ENCODE measurements around the gene RPL35A.

RPL35A gene

DNA sequence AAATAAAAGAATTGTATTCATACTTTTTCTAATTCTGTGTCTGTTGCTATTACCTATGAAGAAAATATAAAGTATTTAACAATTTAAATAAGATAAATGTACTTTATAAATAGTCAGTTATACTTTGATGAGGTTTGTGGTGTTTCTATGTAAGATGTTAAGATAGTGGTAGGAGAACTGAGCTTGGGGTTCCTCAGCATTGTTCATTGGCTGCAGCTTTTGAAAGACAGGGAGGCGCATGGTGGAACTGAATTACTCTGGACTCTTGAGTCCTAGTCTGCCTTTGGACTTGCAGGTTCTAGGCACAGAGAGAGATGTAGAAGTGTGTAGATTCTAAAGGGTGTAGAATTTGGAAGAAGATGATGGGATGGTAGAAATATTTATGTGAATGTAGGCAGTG is 33.1 kb downstream of the RPL35A start:
- TF ChIP-seq, protein P1, sequence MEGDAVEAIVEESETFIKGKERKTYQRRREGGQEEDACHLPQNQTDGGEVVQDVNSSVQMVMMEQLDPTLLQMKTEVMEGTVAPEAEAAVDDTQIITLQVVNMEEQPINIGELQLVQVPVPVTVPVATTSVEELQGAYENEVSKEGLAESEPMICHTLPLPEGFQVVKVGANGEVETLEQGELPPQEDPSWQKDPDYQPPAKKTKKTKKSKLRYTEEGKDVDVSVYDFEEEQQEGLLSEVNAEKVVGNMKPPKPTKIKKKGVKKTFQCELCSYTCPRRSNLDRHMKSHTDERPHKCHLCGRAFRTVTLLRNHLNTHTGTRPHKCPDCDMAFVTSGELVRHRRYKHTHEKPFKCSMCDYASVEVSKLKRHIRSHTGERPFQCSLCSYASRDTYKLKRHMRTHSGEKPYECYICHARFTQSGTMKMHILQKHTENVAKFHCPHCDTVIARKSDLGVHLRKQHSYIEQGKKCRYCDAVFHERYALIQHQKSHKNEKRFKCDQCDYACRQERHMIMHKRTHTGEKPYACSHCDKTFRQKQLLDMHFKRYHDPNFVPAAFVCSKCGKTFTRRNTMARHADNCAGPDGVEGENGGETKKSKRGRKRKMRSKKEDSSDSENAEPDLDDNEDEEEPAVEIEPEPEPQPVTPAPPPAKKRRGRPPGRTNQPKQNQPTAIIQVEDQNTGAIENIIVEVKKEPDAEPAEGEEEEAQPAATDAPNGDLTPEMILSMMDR (IDR thresholded peaks at IDR 0.05; ENCODE audit: low read depth, low read length, missing control alignments): no peak
- in situ Hi-C loops (cut with HindIII; ENCODE audit: low pct_ligation_motif_present, low sequenced_read_pairs): no loop called here
- Histone ChIP-seq H3K4me3 (ENCODE audit: low read depth, low read length) (no peak overlapping the region), H3K27me3 (replicated peaks) (no peaks in the 10 kb centered on the region), H3K27ac (no peak overlapping the region), H3K36me3 (replicated peaks) (no peaks in the 10 kb centered on the region)
- no peak for DNase-seq

DNA sequence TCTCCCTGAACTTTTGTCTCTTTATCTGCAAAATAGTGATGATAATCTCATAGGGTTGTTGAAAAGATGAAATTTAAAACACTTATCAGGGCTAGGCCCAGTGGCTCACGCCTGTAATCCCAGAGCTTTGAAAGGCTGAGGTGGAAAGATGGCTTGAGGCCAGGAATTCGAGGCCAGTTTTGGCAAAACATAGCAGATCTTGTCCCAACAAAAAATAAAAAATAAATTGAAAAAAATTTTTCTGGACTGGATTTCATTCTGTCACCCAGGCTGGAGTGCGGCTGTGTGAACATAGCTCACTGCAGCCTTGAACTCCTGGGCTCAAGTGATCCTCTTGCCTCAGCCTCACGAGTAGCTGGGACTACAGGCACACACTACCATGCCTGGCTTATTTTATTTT is 39.7 kb downstream of the RPL35A start:
- DNase-seq: no peak
- peaks cover 4% of the 10 kb centered on the region for H3K36me3 ChIP-seq (replicated peaks)
- no peak overlapping the region for H3K4me3 ChIP-seq (ENCODE audit: low read depth, low read length)
- no peak overlapping the region for H3K27ac ChIP-seq
- no peaks in the 10 kb centered on the region for H3K27me3 ChIP-seq (replicated peaks)
- TF ChIP-seq, protein P1 (IDR thresholded peaks at IDR 0.05; ENCODE audit: low read depth, low read length, missing control alignments): no peak
- in situ Hi-C loops (cut with HindIII; ENCODE audit: low pct_ligation_motif_present, low sequenced_read_pairs): no loop called here

DNA sequence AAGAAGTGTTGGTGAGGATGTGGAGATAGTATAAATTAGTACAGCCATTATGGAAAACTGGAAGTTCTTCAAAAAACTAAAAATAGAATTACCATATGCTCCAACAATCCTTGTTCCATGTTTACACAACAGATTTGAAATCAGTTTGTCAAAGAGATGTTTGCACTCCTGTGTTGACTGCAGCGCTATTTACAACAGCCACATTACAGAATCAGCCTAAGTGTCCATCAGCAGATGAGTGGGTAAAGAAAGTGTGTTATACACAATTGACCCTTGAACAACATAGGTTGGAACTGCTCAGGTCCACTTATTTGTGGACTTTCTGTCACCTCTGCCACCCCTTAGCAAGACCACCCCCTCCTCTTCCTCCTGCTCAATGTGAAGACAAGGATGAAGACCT is 44.7 kb downstream of the RPL35A start:
- DNase-seq: no peak
- TF ChIP-seq, protein P1 (IDR thresholded peaks at IDR 0.05; ENCODE audit: low read depth, low read length, missing control alignments): no peak
- Histone ChIP-seq H3K36me3 (replicated peaks) (peaks cover 4% of the 10 kb centered on the region), H3K27ac (no peak overlapping the region), H3K27me3 (replicated peaks) (no peaks in the 10 kb centered on the region), H3K4me3 (ENCODE audit: low read depth, low read length) (no peak overlapping the region)
- in situ Hi-C loops (cut with HindIII; ENCODE audit: low pct_ligation_motif_present, low sequenced_read_pairs): no loop called here

DNA sequence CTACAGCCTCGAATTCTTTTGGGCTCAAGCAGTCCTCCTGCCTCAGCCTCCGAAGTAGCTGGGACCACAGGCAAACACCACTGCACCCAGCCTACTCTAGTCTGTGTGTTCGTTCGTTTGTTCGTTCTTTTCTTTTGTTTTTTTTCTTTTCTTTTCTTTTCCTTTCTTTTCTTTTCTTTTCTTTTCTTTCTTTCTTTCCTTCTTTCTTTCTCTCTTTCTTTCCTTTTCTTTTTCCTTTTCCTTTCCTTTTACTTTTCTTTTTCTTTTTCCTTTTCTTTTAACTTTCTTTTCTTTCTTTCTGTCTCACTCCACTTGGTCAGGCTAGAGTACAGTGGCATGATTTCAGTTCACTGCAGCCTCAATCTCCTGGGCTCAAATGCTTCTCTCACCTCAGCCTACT is 46.9 kb downstream of the RPL35A start:
- Histone ChIP-seq H3K27me3 (replicated peaks) (no peaks in the 10 kb centered on the region), H3K4me3 (ENCODE audit: low read depth, low read length) (no peak overlapping the region), H3K27ac (no peak overlapping the region), H3K36me3 (replicated peaks) (no peaks in the 10 kb centered on the region)
- no peak for DNase-seq
- in situ Hi-C loops (cut with HindIII; ENCODE audit: low pct_ligation_motif_present, low sequenced_read_pairs): no loop called here
- TF ChIP-seq, protein P1 (IDR thresholded peaks at IDR 0.05; ENCODE audit: low read depth, low read length, missing control alignments): no peak

DNA sequence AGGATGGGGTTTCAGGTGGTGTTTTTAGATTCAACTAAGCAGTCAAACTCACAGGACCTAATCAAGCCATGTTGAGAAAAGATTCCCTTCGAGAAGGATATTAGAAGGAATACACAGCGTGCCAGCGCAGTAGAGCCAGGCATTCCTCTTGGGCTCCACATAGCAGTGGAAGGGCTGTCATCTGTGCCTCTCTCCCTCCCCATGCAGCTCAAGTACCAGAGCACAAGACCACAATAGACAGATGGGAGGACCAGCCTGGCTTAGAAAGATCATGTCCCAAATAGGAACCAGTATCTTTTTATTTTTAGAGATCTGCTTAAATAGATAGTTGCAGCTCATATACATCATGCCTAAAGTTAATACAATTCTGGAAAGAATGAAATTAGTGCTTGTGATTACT is 47.9 kb downstream of the RPL35A start:
- DNase-seq: no peak
- Histone ChIP-seq H3K27ac (no peak overlapping the region), H3K36me3 (replicated peaks) (no peaks in the 10 kb centered on the region), H3K4me3 (ENCODE audit: low read depth, low read length) (no peak overlapping the region), H3K27me3 (replicated peaks) (no peaks in the 10 kb centered on the region)
- TF ChIP-seq, protein P1 (IDR thresholded peaks at IDR 0.05; ENCODE audit: low read depth, low read length, missing control alignments): no peak
- in situ Hi-C loops (cut with HindIII; ENCODE audit: low pct_ligation_motif_present, low sequenced_read_pairs): no loop called here

Data from brain microvascular endothelial cell (primary cell).